ENCODE measurements around the gene GATAD2A. TPM values are rescaled to one million over a fixed set of nuclear protein-coding genes. Genes with fewer than 3 reads are reported as not detected.
A peak's percentile ranks its signal among the peaks of the same experiment; 100 is the strongest.

The GATAD2A gene
- total and polyA plus RNA-seq, 2 donors from 2014 or later, result 18.0 to 91.0 TPM

GRCh38 chr19:19487950-19488874, 82.7 kb downstream of the GATAD2A start:
- Histone ChIP-seq H3K4me3 (ENCODE audit: low read length in 3 of 3) (peak overlapping the region in 1 of 3 donors; percentile 30), H3K9me3 (ENCODE audit: control insufficient read depth in 2 of 3, insufficient read depth in 1 of 3, low read length in 3 of 3) (no peaks in the 10 kb centered on the region), H3K9ac (ENCODE audit: low read length in 3 of 3) (peak overlapping the region in 2 of 3 donors; percentile 8 to 70), H3K4me1 (ENCODE audit: control insufficient read depth in 2 of 3, insufficient read depth in 2 of 3, low read depth in 1 of 3, low read length in 3 of 3) (peaks cover 10 to 54% (median 45%) of the 10 kb centered on the region in 3 donors), H3K36me3 (ENCODE audit: control insufficient read depth in 2 of 3, insufficient read depth in 3 of 3, low read length in 3 of 3) (peaks cover 0 to 2% (median 0%) of the 10 kb centered on the region in 3 donors), H3K27me3 (ENCODE audit: control insufficient read depth, insufficient read depth, low read length) (no peaks in the 10 kb centered on the region), H3K27ac (ENCODE audit: low read depth in 2 of 2, low read length in 2 of 2) (peak overlapping the region; percentile 80 to 91)
- no peak for TF ChIP-seq CTCF (IDR thresholded peaks at IDR 0.05; ENCODE audit: borderline replicate concordance, extremely low read depth, insufficient read depth)
- DNase-seq (peak in 4 of 5 donors; percentile 47 to 71 (median 56)), FAIRE-seq (no peak)
- intact Hi-C loops (cut with DNase I), result no loop called here

- Histone ChIP-seq H3K9ac (ENCODE audit: low read length in 3 of 3) (peak overlapping the region in 2 of 3 donors; percentile 26 to 70), H3K27me3 (ENCODE audit: control insufficient read depth, insufficient read depth, low read length) (no peaks in the 10 kb centered on the region), H3K36me3 (ENCODE audit: control insufficient read depth in 2 of 3, insufficient read depth in 3 of 3, low read length in 3 of 3) (peaks cover 0 to 8% (median 3%) of the 10 kb centered on the region in 3 donors), H3K9me3 (ENCODE audit: control insufficient read depth in 2 of 3, insufficient read depth in 1 of 3, low read length in 3 of 3) (no peaks in the 10 kb centered on the region), H3K27ac (ENCODE audit: low read depth in 2 of 2, low read length in 2 of 2) (peak overlapping the region; percentile 80 to 91), H3K4me1 (ENCODE audit: control insufficient read depth in 2 of 3, insufficient read depth in 2 of 3, low read depth in 1 of 3, low read length in 3 of 3) (peaks cover 10 to 54% (median 45%) of the 10 kb centered on the region in 3 donors), H3K4me3 (ENCODE audit: low read length in 3 of 3) (peak overlapping the region in 2 of 3 donors; percentile 32 to 40)
- peak; percentile 94 to 98 (median 97) for DNase-seq
- TF ChIP-seq CTCF (IDR thresholded peaks at IDR 0.05; ENCODE audit: borderline replicate concordance, extremely low read depth, insufficient read depth), result no peak
- peak; percentile 93 for FAIRE-seq
- intact Hi-C loops (cut with DNase I), result no loop called here
Measured at GRCh38 chr19:19488875-19489690, 83.6 kb downstream of the GATAD2A start.

GRCh38 chr19:19489804-19490204, 84.3 kb downstream of the GATAD2A start:
- Histone ChIP-seq H3K9me3 (ENCODE audit: control insufficient read depth in 2 of 3, insufficient read depth in 1 of 3, low read length in 3 of 3) (no peaks in the 10 kb centered on the region), H3K27me3 (ENCODE audit: control insufficient read depth, insufficient read depth, low read length) (no peaks in the 10 kb centered on the region), H3K9ac (ENCODE audit: low read length in 3 of 3) (peak overlapping the region in 2 of 3 donors; percentile 1 to 60), H3K4me1 (ENCODE audit: control insufficient read depth in 2 of 3, insufficient read depth in 2 of 3, low read depth in 1 of 3, low read length in 3 of 3) (peaks cover 10 to 53% (median 43%) of the 10 kb centered on the region in 3 donors), H3K4me3 (ENCODE audit: low read length in 3 of 3) (peak overlapping the region in 2 of 3 donors; percentile 32 to 43), H3K36me3 (ENCODE audit: control insufficient read depth in 2 of 3, insufficient read depth in 3 of 3, low read length in 3 of 3) (peaks cover 0 to 13% (median 10%) of the 10 kb centered on the region in 3 donors), H3K27ac (ENCODE audit: low read depth in 2 of 2, low read length in 2 of 2) (peak overlapping the region; percentile 80 to 91)
- no peak for FAIRE-seq
- intact Hi-C loops (cut with DNase I), result loop anchor here (10.0 kb wide), 1 partner anchor 125 kb away; no protein-coding TSS in a partner anchor
- DNase-seq, result peak in 3 of 5 donors; percentile 30 to 81 (median 39)
- no peak for TF ChIP-seq CTCF (IDR thresholded peaks at IDR 0.05; ENCODE audit: borderline replicate concordance, extremely low read depth, insufficient read depth)

Measured in kidney (tissue), 14 donors.